WERI-Rb-1 (cell line): Measurements from ENCODE around the gene PGS1.

ENCODE experiments used
- DNase-seq: peaks from one replicate; pipeline ENCODE4 v3.0.0-alpha.2; 2020
- H3K27ac ChIP-seq: fragments of 250-450 bp; sonication (Bioruptor Pico); 2 replicates; pipeline ENCODE4 v1.5.1; 2020; ENCODE audit warnings: mild to moderate bottlenecking, moderate library complexity
- H3K27me3 ChIP-seq: fragments of 250-450 bp; sonication (Bioruptor Pico); 2 replicates; pipeline ENCODE4 v1.5.1; 2021; ENCODE audit warnings: mild to moderate bottlenecking, low read depth, moderate library complexity; ENCODE audit not compliant: insufficient read depth, severe bottlenecking
- H3K36me3 ChIP-seq: fragments of 250-450 bp; sonication (Bioruptor Pico); 2 replicates; pipeline ENCODE4 v1.5.1; 2020; ENCODE audit warnings: mild to moderate bottlenecking, moderate library complexity
- H3K4me3 ChIP-seq: 2 replicates; pipeline ENCODE4 v1.5.1; 2011; ENCODE audit warnings: low read depth, mild to moderate bottlenecking, control low read depth, low read length
- H3K9me3 ChIP-seq: fragments of 250-450 bp; sonication (Bioruptor Pico); 2 replicates; pipeline ENCODE4 v1.5.1; 2021; ENCODE audit warnings: mild to moderate bottlenecking, moderate library complexity; ENCODE audit not compliant: severe bottlenecking
- TF ChIP-seq, protein P1 (sequence below): IDR thresholded peaks from 2 replicates; pipeline ENCODE4 v1.5.1; 2011; ENCODE audit warnings: low read depth, mild to moderate bottlenecking, control low read depth, inconsistent platforms, low read length

Gene PGS1

DNA sequence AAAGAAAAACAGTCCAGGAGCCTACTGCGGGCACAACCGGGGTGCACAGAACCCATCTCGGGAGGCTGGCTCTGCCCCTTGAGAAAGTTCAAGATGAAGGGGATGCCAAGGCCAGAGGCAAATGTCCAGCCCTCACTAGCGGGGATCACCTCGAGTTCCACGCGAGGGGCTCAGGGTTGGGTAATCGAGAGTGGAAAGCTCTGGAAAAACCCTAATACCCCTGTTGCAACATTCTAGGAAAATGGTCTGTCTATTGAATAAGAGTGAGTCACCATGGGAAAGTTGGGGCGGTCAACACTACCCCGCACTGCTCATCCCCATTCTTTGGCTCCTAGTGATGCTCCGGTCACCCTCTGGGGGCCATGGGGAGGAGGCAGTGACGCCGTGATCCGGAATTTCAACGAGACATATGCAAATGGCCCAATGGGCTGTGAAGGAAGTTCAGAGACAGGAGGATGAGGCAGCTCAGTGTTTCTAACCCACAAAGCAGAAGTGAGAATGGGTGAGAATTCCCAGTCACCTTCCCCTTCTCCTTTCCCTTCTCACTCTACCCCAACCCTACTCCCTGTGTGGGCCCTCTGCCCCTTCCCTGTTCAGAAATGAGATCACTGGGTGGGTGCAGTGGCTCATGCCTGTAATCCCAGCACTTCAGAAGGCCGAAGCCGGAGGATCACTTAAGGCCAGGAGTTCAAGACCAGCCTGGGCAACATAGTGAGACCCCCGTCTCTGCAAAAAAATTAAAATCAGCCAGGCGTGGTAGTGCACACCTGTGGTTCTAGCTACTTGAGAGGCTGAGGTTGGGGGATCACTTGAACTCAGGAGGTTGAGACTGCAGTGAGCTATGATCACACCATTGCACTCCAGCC lies 41.0 kb upstream of the PGS1 start:
- TF ChIP-seq, protein P1, sequence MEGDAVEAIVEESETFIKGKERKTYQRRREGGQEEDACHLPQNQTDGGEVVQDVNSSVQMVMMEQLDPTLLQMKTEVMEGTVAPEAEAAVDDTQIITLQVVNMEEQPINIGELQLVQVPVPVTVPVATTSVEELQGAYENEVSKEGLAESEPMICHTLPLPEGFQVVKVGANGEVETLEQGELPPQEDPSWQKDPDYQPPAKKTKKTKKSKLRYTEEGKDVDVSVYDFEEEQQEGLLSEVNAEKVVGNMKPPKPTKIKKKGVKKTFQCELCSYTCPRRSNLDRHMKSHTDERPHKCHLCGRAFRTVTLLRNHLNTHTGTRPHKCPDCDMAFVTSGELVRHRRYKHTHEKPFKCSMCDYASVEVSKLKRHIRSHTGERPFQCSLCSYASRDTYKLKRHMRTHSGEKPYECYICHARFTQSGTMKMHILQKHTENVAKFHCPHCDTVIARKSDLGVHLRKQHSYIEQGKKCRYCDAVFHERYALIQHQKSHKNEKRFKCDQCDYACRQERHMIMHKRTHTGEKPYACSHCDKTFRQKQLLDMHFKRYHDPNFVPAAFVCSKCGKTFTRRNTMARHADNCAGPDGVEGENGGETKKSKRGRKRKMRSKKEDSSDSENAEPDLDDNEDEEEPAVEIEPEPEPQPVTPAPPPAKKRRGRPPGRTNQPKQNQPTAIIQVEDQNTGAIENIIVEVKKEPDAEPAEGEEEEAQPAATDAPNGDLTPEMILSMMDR: no peak
- DNase-seq: no peak
- Histone ChIP-seq H3K36me3 (no peaks in the 10 kb centered on the region), H3K27ac (no peak overlapping the region), H3K27me3 (no peaks in the 10 kb centered on the region), H3K4me3 (no peak overlapping the region), H3K9me3 (no peaks in the 10 kb centered on the region)

DNA sequence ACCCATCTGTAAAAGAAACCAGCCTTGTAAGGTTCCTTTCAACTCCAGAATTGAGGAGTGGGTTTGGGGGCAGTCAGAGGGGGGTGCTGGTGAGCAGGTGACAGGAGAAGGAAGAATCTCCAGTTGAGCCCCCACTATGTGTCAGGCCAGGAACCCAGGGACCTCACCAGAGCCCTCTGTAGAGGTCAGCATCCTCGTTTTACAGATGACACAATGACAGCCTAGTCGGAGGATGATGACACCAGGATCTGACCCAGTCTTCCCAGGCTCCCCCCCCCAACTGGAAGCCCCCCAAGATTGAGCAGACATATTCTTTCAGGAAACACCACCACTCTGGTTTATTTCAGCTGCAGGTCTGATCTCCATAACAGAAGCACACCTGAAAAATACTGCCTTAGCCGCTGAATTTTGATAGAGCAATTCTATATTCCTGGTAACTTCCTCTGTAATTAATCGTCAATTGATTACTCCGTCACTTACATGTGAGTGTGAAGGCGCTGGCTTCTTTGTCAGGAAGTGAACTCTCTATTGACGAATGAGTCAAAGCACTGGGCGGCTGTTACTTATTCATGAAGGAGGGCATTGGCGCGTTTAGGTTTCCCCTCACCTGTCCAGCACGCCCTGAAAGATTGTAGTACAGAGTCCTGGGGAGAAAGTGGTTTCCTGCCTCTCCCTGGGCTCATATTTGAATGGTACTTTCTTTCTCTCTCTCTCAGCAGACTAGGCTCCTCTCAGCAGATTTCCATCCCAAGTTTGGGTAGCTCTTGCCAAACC lies 39.8 kb upstream of the PGS1 start:
- Histone ChIP-seq H3K27me3 (no peaks in the 10 kb centered on the region), H3K27ac (no peak overlapping the region)

GRCh38 chr17:78340183-78340955 lies 38.1 kb upstream of the PGS1 start:
- no peak overlapping the region for H3K27ac ChIP-seq

More for the DNA sequence above, 39.8 kb upstream of the PGS1 start:
- Histone ChIP-seq H3K36me3 (no peaks in the 10 kb centered on the region), H3K4me3 (no peak overlapping the region), H3K9me3 (no peaks in the 10 kb centered on the region)
- no peak for DNase-seq
- TF ChIP-seq, protein P1: no peak

GRCh38 chr17:78341559-78342448 lies 36.6 kb upstream of the PGS1 start:
- no peaks in the 10 kb centered on the region for H3K27me3 ChIP-seq
- no peak for DNase-seq

More at GRCh38 chr17:78340183-78340955, 38.1 kb upstream of the PGS1 start:
- Histone ChIP-seq H3K36me3 (no peaks in the 10 kb centered on the region), H3K27me3 (no peaks in the 10 kb centered on the region), H3K9me3 (no peaks in the 10 kb centered on the region), H3K4me3 (no peak overlapping the region)
- TF ChIP-seq, protein P1: no peak
- DNase-seq: no peak

More at GRCh38 chr17:78341559-78342448, 36.6 kb upstream of the PGS1 start:
- Histone ChIP-seq H3K4me3 (no peak overlapping the region), H3K9me3 (no peaks in the 10 kb centered on the region), H3K27ac (no peak overlapping the region), H3K36me3 (no peaks in the 10 kb centered on the region)
- TF ChIP-seq, protein P1: no peak
